Measurements from ENCODE around the gene PCDHGA8. TPM values are rescaled to one million over a fixed set of nuclear protein-coding genes. Genes with fewer than 3 reads are reported as not detected.
"Not testable (repeated sequence)": the region's sequence is repeated elsewhere in the genome, so short reads cannot be mapped to it uniquely, and the experiment has no call there.

The PCDHGA8 gene
- total and polyA plus RNA-seq, 3 experiments from 2014 or later: 0.04 TPM; not detected in 2

DNA sequence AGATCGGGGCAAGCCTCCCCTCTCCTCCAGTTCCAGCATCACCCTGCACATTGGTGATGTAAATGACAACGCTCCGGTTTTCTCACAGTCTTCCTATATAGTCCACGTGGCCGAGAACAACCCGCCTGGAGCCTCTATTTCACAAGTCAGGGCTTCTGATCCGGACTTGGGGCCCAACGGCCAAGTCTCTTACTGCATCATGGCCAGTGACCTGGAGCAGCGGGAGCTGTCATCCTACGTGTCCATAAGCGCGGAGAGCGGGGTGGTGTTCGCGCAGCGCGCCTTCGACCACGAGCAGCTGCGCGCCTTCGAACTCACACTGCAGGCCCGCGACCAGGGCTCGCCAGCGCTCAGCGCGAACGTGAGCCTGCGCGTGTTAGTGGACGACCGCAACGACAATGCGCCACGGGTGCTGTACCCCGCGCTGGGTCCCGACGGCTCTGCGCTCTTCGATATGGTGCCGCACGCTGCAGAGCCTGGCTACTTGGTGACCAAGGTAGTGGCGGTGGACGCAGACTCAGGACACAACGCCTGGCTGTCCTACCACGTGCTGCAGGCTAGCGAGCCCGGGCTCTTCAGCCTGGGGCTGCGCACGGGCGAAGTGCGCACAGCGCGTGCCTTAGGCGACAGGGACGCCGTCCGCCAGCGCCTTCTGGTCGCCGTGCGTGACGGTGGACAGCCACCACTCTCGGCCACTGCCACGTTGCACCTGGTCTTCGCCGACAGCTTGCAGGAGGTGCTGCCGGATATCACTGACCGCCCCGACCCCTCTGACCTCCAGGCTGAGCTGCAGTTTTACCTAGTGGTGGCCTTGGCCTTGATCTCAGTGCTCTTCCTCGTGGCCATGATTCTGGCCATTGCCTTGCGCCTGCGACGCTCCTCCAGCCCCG lies 3.0 kb upstream of the PCDHGA8 start:
- Histone ChIP-seq H3K36me3 (ENCODE audit: insufficient read depth, low read length) (no peaks in the 10 kb centered on the region), H3K4me3 (ENCODE audit: low read length) (no peak overlapping the region), H3K27ac (ENCODE audit: low read depth, low read length) (no peak overlapping the region), H3K9me3 (ENCODE audit: low read length) (no peaks in the 10 kb centered on the region), H3K27me3 (ENCODE audit: insufficient read depth, low read length, poor library complexity, severe bottlenecking) (peaks cover 21% of the 10 kb centered on the region), H3K4me1 (ENCODE audit: insufficient read depth, low read length) (no peaks in the 10 kb centered on the region)
- Mint-ChIP-seq H3K9me3 (peaks cover 36 to 76% (median 66%) of the 10 kb centered on the region in 5 donors), H3K4me1 (no peaks in the 10 kb centered on the region), H3K36me3 (peaks cover 2 to 20% (median 3%) of the 10 kb centered on the region in 3 donors), H3K27me3 (peaks cover 63 to 72% of the 10 kb centered on the region in 2 donors), H3K27ac (no peak overlapping the region), H3K4me3 (no peak overlapping the region)
- DNase-seq: no peak
- CTCF ChIA-PET: no interaction called here
- POLR2A ChIA-PET: no interaction called here

DNA sequence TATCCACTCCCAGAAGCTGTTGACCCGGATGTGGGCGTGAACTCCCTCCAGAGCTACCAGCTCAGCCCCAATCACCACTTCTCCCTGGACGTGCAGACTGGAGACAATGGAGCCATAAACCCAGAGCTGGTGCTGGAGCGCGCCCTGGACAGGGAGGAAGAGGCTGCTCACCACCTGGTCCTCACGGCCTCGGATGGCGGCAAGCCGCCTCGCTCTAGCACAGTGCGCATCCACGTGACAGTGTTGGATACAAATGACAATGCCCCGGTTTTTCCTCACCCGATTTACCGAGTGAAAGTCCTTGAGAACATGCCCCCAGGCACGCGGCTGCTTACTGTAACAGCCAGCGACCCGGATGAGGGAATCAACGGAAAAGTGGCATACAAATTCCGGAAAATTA lies 834 bp downstream of the PCDHGA8 start:
- H3K4me1 ChIP-seq (ENCODE audit: insufficient read depth, low read length): no peaks in the 10 kb centered on the region
- Mint-ChIP-seq H3K4me1 (no peaks in the 10 kb centered on the region), H3K36me3 (peaks cover 2 to 20% (median 2%) of the 10 kb centered on the region in 3 donors), H3K27ac (no peak overlapping the region), H3K4me3 (no peak overlapping the region), H3K9me3 (peaks cover 28 to 64% (median 58%) of the 10 kb centered on the region in 5 donors), H3K27me3 (peaks cover 59 to 62% of the 10 kb centered on the region in 2 donors)
- H3K27ac ChIP-seq (ENCODE audit: low read depth, low read length): no peak overlapping the region
- DNase-seq: no peak
- ChIA-PET CTCF (no interaction called here), POLR2A (no interaction called here)
- peaks cover 22% of the 10 kb centered on the region for H3K27me3 ChIP-seq (ENCODE audit: insufficient read depth, low read length, poor library complexity, severe bottlenecking)
- H3K36me3 ChIP-seq (ENCODE audit: insufficient read depth, low read length): no peaks in the 10 kb centered on the region
- no peak overlapping the region for H3K4me3 ChIP-seq (ENCODE audit: low read length)
- no peaks in the 10 kb centered on the region for H3K9me3 ChIP-seq (ENCODE audit: low read length)

DNA sequence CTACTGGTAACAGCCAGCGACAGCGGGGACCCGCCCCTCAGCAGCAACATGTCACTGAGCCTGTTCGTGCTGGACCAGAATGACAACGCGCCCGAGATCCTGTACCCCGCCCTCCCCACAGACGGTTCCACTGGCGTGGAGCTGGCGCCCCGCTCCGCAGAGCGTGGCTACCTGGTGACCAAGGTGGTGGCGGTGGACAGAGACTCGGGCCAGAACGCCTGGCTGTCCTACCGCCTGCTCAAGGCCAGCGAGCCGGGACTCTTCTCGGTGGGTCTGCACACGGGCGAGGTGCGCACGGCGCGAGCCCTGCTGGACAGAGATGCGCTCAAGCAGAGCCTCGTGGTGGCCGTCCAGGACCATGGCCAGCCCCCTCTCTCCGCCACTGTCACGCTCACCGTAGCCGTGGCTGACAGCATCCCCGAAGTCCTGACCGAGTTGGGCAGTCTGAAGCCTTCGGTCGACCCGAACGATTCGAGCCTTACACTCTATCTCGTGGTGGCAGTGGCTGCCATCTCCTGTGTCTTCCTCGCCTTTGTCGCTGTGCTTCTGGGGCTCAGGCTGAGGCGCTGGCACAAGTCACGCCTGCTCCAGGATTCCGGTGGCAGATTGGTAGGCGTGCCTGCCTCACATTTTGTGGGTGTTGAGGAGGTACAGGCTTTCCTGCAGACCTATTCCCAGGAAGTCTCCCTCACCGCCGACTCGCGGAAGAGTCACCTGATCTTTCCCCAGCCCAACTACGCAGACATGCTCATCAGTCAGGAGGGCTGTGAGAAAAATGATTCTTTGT lies 2.2 kb downstream of the PCDHGA8 start:
- H3K4me1 ChIP-seq (ENCODE audit: insufficient read depth, low read length); H3K4me3 ChIP-seq (ENCODE audit: low read length); H3K27ac ChIP-seq (ENCODE audit: low read depth, low read length); H3K36me3 ChIP-seq (ENCODE audit: insufficient read depth, low read length); DNase-seq; POLR2A ChIA-PET; CTCF ChIA-PET; H3K9me3 ChIP-seq (ENCODE audit: low read length); H3K4me1 Mint-ChIP-seq; H3K4me3 Mint-ChIP-seq: not testable (repeated sequence)
- Mint-ChIP-seq H3K9me3 (peaks cover 20 to 65% (median 56%) of the 10 kb centered on the region in 5 donors), H3K36me3 (peaks cover 2 to 15% (median 2%) of the 10 kb centered on the region in 3 donors), H3K27me3 (peaks cover 59 to 61% of the 10 kb centered on the region in 2 donors), H3K27ac (peak overlapping the region in 1 of 8 donors; percentile 89)
- H3K27me3 ChIP-seq (ENCODE audit: insufficient read depth, low read length, poor library complexity, severe bottlenecking): peaks cover 22% of the 10 kb centered on the region

DNA sequence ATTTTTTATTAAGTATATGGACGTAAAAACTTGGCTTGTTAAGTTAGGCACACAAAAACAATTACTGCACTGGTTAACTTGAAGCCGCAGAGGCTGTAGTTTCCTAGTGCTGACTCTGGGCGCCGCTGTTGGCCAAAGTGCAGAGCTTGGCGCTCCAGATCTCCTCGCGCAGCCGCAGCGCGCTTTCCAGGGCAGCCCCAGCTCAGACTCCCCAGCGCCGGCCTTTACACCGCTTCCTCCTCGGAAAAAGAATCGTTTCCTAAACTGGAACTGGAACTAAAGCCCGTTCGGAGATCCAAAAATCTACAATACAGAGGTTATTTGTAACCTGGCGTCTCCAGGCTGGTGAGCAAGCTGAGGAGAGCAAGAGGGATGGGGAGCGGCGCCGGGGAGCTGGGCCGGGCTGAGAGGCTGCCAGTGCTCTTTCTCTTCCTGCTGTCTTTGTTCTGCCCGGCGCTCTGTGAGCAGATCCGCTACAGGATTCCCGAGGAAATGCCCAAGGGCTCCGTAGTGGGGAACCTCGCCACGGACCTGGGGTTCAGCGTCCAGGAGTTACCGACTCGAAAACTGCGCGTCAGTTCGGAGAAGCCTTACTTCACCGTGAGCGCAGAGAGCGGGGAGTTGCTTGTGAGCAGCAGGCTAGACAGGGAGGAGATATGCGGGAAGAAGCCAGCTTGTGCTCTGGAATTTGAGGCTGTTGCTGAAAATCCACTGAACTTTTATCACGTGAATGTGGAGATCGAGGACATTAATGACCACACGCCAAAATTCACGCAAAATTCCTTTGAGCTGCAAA lies 5.5 kb downstream of the PCDHGA8 start, which contains the start of gene PCDHGB5:
TSS of gene PCDHGB5 (plus strand) at position 192 of the 796 bp plus-strand sequence. CDS start at position 373, 181 bp downstream.
- peaks cover 18 to 57% (median 52%) of the 10 kb centered on the region in 5 donors for H3K9me3 Mint-ChIP-seq
- H3K27me3 Mint-ChIP-seq: peaks cover 55 to 56% of the 10 kb centered on the region in 2 donors
- POLR2A ChIA-PET; H3K27ac Mint-ChIP-seq; H3K9me3 ChIP-seq (ENCODE audit: low read length); H3K4me1 Mint-ChIP-seq; H3K27ac ChIP-seq (ENCODE audit: low read depth, low read length); DNase-seq; H3K4me1 ChIP-seq (ENCODE audit: insufficient read depth, low read length); H3K36me3 ChIP-seq (ENCODE audit: insufficient read depth, low read length); H3K4me3 ChIP-seq (ENCODE audit: low read length): not testable (repeated sequence)
- peak within 1 kb of the TSS in 4 of 7 donors; percentile 5 to 54 (median 40) for H3K4me3 Mint-ChIP-seq
- peaks cover 0 to 13% (median 3%) of the 10 kb centered on the region in 3 donors for H3K36me3 Mint-ChIP-seq
- H3K27me3 ChIP-seq (ENCODE audit: insufficient read depth, low read length, poor library complexity, severe bottlenecking): peaks cover 24% of the 10 kb centered on the region
- CTCF ChIA-PET: interaction anchor here (0.8 to 1.8 kb wide), 3 partner anchors 15 to 166 kb away, joined by 3 to 7 read pairs (median 3); partner anchors contain the start of genes PCDHGA10 and PCDHGB3

DNA sequence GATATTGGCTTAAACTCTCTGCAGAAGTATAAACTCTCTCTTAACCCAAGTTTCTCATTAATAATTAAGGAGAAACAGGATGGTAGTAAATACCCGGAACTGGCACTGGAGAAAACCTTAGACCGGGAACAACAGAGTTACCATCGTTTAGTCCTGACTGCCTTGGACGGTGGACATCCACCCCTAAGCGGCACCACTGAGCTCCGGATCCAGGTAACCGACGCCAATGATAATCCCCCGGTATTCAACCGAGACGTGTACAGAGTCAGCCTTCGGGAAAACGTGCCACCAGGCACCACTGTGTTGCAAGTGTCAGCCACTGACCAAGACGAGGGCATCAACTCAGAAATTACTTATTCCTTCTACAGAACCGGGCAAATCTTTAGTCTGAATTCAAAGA lies 6.2 kb downstream of the PCDHGA8 start:
- POLR2A ChIA-PET: no interaction called here
- no peaks in the 10 kb centered on the region for H3K4me1 Mint-ChIP-seq
- H3K27ac ChIP-seq (ENCODE audit: low read depth, low read length): no peak overlapping the region
- no peak for DNase-seq
- H3K27me3 ChIP-seq (ENCODE audit: insufficient read depth, low read length, poor library complexity, severe bottlenecking): peaks cover 21% of the 10 kb centered on the region
- H3K4me1 ChIP-seq (ENCODE audit: insufficient read depth, low read length): no peaks in the 10 kb centered on the region
- no peaks in the 10 kb centered on the region for H3K9me3 ChIP-seq (ENCODE audit: low read length)
- H3K27me3 Mint-ChIP-seq: peaks cover 56 to 59% of the 10 kb centered on the region in 2 donors
- no peaks in the 10 kb centered on the region for H3K36me3 ChIP-seq (ENCODE audit: insufficient read depth, low read length)
- peaks cover 0 to 11% (median 3%) of the 10 kb centered on the region in 3 donors for H3K36me3 Mint-ChIP-seq
- no peak overlapping the region for H3K27ac Mint-ChIP-seq
- CTCF ChIA-PET: interaction anchor here (0.8 to 1.8 kb wide), 2 partner anchors 14 to 165 kb away, joined by 3 to 7 read pairs; partner anchors contain the start of gene PCDHGA10
- no peak overlapping the region for H3K4me3 ChIP-seq (ENCODE audit: low read length)
- H3K9me3 Mint-ChIP-seq: peaks cover 17 to 55% (median 52%) of the 10 kb centered on the region in 5 donors
- H3K4me3 Mint-ChIP-seq: no peak overlapping the region

DNA sequence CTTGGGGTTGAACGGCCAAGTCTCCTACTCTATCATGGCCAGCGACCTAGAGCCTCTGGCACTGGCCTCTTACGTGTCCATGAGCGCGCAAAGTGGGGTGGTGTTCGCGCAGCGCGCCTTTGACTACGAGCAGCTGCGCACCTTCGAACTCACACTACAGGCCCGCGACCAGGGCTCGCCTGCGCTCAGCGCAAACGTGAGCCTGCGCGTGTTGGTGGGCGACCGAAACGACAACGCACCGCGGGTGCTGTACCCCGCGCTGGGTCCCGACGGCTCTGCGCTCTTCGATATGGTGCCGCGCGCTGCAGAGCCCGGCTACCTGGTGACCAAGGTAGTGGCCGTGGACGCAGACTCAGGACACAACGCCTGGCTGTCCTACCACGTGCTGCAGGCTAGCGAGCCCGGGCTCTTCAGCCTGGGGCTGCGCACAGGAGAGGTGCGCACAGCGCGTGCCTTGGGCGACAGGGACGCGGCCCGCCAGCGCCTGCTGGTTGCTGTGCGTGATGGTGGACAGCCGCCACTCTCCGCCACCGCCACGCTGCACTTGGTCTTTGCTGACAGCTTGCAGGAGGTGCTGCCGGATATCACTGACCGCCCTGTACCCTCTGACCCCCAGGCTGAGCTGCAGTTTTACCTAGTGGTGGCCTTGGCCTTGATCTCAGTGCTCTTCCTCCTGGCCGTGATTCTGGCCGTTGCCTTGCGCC lies 7.3 kb downstream of the PCDHGA8 start:
- peaks cover 57 to 62% of the 10 kb centered on the region in 2 donors for H3K27me3 Mint-ChIP-seq

More for the DNA sequence above, 7.3 kb downstream of the PCDHGA8 start:
- H3K27ac Mint-ChIP-seq: no peak overlapping the region
- ChIA-PET CTCF (no interaction called here), POLR2A (no interaction called here)
- no peaks in the 10 kb centered on the region for H3K4me1 Mint-ChIP-seq
- Histone ChIP-seq H3K9me3 (ENCODE audit: low read length) (no peaks in the 10 kb centered on the region), H3K4me1 (ENCODE audit: insufficient read depth, low read length) (no peaks in the 10 kb centered on the region), H3K36me3 (ENCODE audit: insufficient read depth, low read length) (no peaks in the 10 kb centered on the region), H3K27ac (ENCODE audit: low read depth, low read length) (no peak overlapping the region), H3K4me3 (ENCODE audit: low read length) (no peak overlapping the region), H3K27me3 (ENCODE audit: insufficient read depth, low read length, poor library complexity, severe bottlenecking) (peaks cover 18% of the 10 kb centered on the region)
- H3K4me3 Mint-ChIP-seq: peak overlapping the region in 1 of 7 donors; percentile 54
- peaks cover 0 to 5% (median 3%) of the 10 kb centered on the region in 3 donors for H3K36me3 Mint-ChIP-seq
- DNase-seq: no peak
- H3K9me3 Mint-ChIP-seq: peaks cover 14 to 56% (median 53%) of the 10 kb centered on the region in 5 donors
